Stimulated activated CD4-positive, alpha-beta T cell treated with anti-CD3 and anti-CD28 coated beads, TNF-alpha, amount 100 ng/mL, for 1 hour (primary cell): ENCODE measurements around the gene ZFP2.

Experiments
- DNase-seq, 3 donors: peaks; one replicate each; pipeline ENCODE4 v3.0.0-alpha.2; 2020; ENCODE audit warnings: low read depth in 3 of 3, low spot score in 1 of 3

The ZFP2 gene

DNA sequence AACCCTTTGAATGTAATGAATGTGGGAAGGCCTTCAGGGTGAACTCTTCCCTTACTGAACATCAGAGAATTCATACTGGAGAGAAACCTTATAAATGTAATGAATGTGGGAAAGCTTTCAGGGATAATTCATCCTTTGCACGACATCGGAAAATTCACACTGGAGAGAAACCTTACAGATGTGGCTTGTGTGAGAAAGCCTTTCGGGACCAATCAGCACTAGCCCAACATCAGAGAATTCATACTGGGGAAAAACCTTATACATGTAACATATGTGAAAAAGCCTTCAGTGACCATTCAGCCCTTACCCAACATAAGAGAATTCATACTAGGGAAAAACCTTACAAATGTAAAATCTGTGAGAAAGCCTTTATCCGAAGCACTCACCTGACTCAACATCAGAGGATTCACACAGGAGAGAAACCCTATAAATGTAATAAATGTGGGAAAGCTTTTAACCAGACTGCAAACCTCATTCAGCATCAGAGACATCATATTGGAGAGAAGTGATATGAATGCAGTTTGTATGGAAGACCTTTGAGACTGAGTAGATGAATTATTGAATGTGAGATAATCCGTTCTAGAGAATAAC, 69.8 kb downstream of the ZFP2 start:
- no peak for DNase-seq

- no peak for DNase-seq
These were observed 85.7 kb downstream of the ZFP2 start for GRCh38 chr5:178981381-178981780.
